ENCODE data around the gene ASCL2.

Gene ASCL2

DNA sequence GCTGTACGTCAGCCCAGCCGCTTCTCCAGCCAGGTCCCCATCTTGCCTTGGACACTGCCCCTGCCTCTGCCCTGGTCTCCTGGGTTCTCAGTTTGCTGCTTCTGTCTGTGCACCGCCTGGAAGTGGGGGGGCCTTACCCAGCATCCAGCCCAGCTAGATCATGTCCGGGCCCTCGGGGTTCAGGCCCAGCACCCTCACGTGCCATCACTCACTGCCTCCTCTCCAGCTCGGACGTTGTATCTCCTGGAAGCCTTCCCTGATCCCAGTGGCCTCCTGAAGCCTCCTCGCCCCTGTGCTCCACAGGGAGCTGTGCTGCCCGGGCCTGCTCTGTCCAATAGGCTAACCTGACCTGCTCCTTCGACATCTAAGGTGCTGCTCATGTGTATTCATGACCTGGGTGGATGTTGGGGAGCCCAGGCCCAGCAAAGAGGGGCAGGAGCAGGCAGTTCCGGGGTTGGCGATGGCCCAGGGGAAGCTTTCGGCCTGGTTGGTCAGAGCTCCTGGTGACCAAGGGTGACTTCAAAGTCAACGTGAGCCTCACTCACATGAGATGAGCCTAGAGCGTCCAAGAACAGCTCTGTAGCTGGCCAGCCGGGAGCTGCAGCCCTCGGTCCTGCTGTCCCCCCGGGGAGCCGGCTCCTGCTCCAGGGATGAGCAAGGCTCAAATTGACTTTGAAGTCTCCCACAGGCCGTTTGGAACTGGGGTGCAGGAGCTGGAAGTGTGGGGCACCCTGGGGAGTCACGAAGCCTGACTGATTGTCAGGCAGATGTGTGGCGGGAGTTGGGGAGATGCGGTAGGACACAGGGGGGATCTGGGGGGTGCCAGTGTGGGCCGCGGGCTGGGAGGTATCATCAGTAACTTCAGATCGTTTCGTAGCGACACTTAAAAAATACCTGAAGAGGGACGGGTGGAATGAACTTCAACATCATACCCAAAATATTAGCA lies 5.2 kb upstream of the ASCL2 start:
- DNase-seq, result no peak

DNA sequence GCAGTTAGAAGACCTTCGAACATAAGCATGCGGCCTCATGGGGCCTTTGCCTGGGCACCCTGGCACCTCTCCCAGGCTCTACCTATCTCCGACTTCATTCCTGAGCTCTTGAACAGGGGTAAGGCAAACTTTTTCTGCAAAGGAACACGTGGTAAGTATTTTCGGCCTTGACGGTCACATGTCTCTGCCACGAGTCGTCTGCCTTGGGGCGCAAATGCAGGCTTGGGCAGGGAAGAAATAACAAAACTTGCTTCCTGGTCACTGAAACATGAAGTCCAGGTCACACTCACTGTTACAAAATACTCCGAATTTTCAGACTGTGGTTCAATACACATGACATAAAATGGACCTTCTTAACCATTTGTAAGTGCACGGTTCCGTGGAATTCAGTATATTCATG lies 3.4 kb upstream of the ASCL2 start:
- no peak for DNase-seq

DNA sequence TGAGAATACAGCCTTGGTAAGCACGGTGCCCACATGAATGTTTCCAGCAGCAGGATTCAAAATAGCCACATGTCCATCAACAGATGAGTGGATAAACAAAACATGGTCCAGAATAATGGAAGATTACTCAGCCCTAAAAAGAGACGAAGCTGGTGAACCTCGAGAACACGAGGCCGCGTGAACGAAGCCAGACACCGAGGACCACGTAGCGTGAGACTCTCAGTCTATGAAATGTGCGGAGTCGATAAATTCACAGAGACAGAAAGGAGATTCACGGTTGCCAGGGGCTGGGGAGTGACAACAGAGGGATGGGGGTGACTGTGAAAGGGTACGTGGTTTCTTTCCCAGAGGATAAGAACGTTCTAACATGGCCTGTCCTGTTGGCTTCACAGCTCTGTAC lies 2.9 kb upstream of the ASCL2 start:
- no peak for DNase-seq

DNA sequence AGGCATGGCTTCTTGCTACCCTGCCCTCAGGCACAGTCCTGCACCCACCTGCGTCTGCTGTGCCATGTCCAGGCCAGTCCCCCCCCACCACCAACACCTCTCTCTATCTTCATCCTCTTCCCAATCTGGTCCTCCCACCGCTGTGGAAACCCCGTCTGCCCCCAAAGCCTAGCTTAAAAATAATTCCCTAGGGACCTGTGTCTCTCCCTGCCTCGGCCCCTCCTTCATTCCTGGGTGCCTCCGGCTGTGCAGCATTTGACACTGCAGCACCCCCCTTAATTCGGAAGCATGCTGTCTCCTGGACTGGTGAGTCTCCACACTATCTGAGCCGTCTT lies 2.5 kb upstream of the ASCL2 start:
- no peak for DNase-seq

DNA sequence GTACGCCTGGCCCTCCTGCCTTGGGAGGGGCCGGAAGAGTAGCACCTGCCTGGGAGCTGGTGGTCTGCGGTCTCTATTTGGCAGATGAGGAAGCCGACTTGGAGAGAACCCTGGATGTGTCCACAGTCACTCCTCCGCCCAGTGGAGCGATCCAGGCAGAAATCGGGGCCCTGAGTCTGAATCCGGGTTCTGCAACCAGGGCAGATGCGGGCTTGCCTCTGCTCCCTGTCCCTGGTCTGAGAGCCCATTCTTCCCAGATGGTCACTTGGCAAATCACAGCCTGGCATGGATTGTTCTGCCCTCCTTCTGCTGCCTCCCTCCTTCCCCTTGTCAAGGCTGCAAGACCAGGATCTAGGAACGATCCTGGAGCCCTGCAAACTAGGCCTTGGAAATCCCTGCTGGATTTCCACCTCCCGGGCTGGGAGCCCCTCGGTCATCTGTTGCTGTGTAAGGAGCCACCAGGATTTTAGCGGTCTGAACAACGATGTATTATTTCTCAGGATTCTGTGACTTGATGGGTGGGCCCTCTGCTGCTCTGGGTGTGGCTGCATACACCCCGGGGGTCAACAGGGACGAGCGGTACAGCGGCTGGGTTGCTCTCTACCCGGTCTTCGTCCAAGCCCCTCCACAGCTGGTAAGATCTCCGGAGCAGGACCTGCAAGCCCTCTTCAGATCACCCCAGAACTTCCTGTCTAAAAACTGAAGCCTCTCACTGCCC lies 2.0 kb upstream of the ASCL2 start:
- DNase-seq, result no peak

DNA sequence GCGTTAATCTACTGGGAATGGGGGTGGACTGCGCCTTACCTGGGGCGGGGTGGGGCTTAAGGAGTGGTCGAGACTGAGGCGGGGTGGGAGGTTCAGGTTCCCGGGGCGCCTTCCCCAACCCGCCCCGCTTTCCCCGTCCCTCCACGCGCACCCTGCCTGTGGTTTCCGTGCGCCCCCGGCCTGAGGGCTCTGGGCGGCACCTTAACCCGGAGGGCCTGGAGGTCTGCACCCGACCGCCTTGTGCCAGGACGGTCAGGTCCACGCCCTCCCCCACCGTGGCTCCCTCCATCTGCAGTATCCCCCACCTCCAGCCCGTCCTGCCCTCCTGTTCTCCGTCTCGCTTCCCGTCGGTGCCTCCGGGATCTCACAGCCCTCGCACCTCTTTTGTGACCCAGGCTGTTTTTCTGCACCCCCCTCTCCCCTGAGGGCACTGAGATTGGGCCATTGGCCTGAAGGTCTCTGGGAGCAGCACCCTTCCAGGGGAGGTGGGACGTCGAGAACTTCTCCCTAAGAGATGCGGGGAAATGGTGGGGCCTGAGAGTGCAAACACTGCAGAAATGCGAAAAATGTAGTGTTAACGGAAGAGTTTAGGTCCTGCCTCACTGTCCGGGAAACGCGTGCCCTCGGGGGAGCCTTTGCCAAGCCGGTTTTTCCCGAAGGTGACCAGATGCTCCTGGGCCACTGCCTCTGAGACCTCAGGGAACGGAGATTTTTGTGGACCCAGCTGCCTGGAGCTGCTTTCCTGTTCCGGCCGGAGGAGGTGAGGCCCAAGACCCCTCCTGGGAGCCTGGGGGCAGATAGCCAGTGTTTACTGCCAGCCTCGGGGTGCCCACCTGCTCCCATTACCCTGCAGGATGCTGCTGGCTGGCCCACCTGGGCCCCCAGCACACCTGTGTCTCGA lies 1.2 kb upstream of the ASCL2 start:
- no peak for DNase-seq

DNA sequence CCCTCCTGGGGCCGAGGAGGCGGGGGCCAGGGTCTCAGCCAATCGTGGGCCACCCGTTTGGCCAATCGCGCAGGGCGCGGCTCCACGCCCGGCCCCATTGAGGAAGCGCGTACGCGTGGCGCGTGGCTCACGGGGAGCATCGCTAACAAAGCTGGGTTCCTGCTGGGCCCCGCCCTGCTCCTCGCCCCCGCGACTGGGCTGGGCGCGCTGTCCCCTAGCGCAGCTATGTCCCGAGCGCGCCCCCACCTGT lies 614 bp upstream of the ASCL2 start:
- DNase-seq, result peak in 3 of 56 donors; percentile 20 to 32 (median 31)

DNA sequence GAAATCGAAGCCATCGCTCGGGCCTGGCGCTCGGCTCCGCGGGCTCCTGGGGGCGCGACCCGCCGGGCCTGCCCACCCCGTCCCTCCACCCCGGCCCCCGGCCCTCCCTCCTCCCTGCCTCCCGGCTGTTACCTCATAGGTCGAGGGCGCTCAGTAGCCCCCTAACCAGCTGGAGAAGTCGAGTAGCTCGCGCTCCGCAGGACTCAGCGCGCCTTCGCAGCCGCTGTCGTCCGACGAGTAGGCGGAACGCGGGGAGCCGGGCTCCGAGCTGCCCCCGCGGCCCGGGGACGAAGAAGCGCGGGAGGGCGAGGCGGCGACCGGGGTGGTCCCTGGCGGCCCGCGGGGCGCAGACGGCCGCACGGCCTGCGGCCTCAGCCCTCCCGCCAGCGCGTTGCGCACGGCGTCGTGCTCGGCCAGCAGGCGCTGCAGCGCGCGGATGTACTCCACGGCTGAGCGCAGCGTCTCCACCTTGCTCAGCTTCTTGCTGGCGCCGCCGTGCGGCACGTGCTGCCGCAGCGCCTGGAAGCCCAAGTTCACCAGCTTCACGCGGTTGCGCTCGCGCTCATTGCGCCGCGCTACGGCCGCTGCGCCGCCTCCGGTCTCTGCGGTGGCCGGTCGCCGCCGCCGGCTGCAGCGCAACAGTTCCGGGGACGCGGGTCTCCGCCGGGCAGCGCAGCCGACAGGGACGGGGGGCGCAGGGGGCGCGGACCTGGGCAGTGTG lies 627 bp downstream of the ASCL2 start:
- DNase-seq, result no peak

DNA sequence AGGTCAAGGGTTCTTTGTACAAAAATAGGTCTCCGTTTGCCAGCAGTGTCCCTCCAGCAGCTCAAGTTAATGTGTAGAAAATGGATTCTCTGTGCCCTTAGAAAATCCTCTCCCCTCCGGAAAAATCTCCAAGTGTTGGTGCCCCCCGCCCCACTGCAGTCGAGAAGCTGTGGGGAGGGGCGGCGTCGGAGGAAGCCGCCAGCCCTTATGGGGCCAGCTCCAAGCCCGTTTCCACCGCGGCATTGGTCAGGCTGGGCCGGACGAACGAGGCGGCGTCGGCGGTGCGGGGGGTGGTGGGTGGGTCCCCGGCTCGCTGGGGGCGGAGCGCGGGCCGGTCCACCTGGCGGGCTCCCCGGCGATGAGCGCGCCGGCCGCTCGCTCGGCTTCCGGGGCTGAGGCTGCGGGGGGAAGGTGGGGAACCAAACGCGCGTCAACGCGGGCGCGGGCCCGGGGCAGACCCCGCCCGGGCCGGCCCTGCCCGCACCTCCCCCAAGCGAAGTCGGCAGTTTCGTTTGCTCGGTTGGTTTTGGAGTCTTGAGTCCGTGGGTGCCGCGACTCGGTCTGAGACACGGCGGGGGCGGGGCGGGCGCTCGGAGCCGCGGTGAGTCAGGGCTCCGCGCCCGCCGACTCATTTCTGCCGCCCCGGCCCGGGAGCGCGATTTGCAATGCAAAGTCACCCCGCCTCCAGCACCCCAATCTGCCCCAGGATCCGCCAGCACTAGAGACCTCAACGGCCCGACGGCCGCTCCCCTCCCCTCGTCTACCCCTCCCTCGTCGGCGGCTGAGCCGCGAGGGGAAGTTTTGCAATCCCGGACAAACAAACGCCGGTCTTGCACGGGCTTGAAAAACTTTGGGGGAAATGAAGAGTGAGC lies 1.4 kb downstream of the ASCL2 start:
- DNase-seq, result peak in 1 of 56 donors; percentile 26

DNA sequence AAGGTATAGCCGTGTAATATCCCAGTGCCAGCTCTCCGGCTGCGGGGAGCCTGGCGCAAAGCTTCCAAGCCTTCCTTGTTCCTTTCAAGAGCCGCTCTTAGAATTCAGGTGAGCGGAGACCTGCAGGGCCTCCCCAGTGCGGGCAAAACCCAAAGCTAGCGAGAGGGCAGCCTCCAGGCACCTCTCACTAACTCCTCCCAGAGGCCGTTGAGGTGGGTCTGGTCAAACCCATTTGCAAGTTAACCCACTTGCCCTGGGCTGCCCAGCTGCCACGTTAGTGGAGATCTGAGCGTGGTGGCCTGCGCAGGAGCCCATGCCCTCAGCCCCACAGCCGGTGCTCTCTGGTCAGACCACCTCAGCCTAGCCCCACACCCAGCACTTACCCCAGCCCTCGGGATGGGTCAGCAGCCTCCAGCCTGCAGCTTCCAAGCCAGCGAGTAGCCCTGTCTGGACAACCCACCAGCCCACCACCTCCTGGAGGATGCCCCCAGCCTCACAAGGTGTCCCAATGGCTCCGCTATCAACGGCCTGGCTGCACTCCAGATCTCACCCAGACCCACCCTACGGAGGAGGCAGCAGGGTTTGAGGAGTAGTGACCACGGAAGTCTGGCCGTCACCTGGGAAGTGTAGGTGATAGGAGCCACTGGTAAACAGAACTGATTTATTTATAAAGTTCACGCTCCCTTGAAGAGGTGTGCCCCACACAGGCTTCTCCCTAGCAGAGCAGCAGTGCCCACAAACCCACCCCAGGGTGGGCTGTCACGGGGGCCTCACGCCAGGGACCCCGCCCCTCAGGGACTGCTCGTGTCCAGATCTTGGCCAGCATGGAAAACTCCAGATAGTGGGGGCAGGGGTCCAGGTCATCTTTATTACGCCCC lies 2.3 kb downstream of the ASCL2 start:
- no peak for DNase-seq

DNA sequence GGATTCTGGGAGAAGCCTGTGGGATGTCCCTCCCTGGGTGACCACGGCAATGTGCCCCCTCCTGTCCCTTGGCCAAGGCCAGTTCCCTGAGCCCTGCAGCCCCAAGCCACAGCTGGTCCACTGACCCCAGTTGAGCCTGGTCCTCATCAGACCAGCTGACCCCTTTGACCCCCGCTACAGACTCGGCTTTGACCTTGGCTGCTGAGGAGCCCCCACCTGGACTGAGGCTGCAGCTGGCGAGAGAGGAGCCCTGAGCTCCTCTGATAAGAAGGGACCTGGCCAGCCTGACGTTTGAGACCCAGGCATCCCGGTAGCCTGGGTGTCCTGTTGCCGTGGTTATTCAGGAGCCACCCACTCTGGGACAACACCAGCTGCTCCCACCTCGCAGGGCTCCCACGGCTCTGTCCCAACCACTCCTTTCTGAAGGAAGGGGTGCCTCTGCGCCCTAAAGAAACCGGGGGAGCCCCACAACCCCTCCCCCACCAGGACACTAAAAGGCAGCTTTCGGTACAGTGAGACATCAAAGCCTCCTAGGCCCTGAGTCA lies 3.0 kb downstream of the ASCL2 start:
- no peak for DNase-seq

DNA sequence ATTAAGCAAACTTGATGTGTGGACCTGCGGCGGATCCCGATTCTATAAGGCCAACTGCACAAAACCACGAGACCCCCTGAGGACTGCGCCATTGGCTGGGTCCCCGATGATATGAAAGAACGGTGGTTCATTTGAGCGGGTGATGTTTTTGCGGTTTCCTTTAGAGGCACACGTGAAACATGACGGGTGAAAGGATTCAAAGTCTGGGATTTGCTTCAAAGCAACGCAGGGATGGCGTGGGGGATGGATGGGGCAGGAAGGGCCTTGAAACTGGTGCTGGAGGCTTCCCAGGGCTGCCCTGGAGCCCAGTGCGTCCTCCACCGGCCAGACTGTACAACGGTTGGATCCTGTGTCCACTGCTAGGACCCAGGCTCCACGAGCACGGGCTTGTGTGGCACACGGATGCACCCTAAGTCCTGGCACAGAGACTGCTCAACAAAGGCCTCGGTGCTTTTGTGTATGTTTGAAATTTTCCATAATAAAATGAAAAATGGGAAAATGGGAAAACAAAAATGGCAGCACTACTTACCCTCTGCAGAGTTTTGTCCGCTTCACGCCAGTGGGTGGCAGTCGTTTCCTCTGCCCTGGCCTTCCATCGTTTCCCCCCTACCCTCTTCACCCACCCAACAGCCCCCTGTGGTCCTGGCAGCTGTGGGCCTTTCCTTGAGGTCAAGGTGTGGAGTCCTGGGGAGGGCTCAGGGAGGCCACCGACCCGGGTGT lies 3.6 kb downstream of the ASCL2 start:
- DNase-seq, result no peak

DNA sequence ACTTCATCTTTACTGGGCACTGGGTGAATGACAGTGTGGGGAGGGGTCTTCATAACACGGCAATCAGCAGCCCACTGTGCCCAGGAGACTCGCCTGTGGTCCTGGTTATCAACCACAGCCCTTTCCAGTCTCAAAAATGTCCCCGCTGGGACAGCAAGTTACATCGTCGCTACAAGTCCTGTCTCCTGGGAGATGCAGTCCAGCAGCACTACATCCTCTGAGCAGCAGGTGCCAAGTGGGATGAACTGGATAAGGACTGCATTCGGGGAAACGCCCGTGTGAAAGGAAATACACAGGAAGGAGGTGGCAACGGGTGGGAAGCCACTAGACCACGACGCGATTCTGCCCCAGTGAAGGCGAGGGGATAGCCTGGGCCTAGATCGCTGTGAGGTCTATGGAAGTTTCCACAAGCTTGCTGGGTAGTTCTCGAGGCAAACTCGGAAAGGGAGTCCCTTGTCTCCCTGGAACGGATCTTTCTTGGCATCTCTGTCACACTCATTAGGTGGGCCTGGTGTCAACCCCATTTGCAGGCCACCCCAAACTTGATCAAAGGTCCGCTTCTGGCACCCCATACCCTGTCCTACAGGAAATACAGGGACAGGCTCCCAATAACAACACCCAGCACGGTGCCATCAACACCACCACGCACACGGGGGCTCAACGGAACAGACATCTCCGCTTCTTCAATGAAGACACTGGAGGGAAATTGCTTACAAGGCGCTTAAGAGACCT lies 4.4 kb downstream of the ASCL2 start:
- no peak for DNase-seq

DNA sequence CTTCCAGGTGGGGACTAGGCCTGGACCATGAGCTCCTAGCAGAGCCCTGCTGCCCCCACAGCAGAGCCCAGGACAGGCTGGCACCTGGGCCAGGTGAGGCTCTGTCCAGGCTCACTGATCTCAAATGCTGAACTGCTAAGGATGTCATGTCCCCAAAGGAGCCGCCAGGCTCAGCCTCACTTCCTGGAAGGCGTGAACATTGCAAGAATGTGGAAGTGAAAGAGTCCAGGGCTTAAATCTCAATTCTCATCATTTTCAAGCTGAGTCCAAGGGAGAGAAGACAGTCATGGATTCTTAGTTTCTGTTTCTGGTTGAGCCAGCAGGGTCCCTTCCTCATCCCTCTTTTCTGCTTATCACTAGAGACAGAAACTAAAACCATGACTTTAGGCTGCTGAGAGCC lies 5.0 kb downstream of the ASCL2 start:
- DNase-seq, result peak in 2 of 56 donors; percentile 27 to 49

DNA sequence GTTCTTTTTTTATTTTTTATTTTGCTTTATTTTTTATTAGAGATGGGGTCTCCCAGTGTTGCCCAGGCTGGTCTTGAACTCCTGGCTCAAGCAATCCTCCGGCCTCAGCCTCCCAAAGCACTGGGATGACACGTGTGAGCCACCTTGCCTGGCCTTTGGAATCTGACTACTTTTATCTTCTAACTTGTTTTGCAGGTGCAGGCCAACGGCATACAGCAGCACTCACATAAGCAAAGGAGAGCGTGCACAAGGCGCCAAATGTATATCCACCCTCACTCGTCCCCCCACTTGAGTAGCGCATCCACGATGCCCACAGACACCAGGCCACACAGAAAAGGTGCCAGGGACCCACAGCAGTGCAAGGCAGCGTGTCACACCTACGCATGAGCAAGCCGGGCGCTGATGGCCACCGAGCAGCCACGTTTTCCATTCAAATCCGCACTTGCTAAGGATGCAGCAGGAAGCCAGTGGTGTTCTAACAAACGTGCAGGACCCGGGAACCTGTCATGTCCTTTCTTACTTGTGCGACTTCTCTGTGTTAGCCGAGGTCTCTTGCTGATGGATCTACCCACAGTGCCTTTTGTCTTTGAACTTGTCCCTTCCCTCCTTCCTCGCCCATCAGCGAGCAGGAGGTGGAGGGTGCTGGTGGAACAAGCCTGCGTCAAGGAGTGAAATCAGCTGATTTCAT lies 5.9 kb downstream of the ASCL2 start:
- no peak for DNase-seq

DNA sequence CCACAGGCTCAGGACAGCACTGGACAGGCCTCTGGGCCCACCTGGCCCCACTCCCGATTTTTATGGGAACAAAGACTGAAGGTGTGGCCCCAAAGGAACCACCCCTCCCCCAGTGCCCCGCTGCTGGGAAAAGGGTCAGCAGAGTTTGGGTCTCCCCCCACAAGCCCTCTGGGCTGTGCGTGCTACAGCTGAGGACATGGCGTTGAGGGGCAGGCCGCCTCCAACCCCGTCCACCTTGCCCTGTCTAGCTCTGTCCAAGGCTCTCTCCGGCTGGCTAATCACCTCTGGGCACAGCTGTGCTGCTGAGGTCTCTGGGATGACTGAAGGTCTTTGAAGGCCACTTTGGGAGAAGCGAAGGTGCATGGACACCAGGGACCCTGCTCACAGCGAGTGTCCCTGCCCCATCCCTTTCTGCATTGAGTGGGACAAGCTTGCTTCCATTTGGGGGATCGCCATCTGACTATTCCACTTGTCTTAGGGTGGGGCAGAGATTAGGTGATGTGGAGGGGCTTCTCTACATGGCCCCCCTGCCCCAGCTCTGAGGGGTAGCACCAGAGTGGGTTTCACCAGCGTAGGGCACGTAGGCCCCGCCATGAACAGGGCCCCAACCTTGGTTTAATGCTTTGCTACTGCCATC lies 6.5 kb downstream of the ASCL2 start:
- DNase-seq, result no peak

Data from amygdala (tissue), 56 donors.